GM21390 (cell line): ENCODE results near the gene RANBP17.
"Not testable (repeated sequence)": the region's sequence is repeated elsewhere in the genome, so short reads cannot be mapped to it uniquely, and the experiment has no call there.

Experiments used
- ATAC-seq: cut with Tn5 transposase; IDR thresholded peaks from one replicate; pipeline ENCODE4 v1.9.1; 2021; ENCODE audit not compliant: unreplicated experiment

Gene RANBP17

GRCh38 chr5:171285465-171285864 lies 423.6 kb downstream of the RANBP17 start:
- ATAC-seq, result no peak

- ATAC-seq, result no peak
Observed at GRCh38 chr5:171288066-171288465, 426.2 kb downstream of the RANBP17 start.

- ATAC-seq, result no peak
Observed at GRCh38 chr5:171291371-171291770, 429.6 kb downstream of the RANBP17 start.

- ATAC-seq, result no peak
Observed at GRCh38 chr5:171295299-171295698, 433.5 kb downstream of the RANBP17 start.

- no peak for ATAC-seq
Observed at GRCh38 chr5:171295801-171296200, 434.0 kb downstream of the RANBP17 start.

GRCh38 chr5:171297941-171298340 lies 436.1 kb downstream of the RANBP17 start:
- ATAC-seq, result not testable (repeated sequence)

- ATAC-seq, result no peak
Observed at GRCh38 chr5:171299228-171299627, 437.4 kb downstream of the RANBP17 start.

- no peak for ATAC-seq
Observed at GRCh38 chr5:171299851-171300250, 438.0 kb downstream of the RANBP17 start.

- no peak for ATAC-seq
Observed at GRCh38 chr5:171300358-171300757, 438.5 kb downstream of the RANBP17 start.

GRCh38 chr5:171306166-171306565 lies 444.3 kb downstream of the RANBP17 start:
- no peak for ATAC-seq

- ATAC-seq, result no peak
Observed at GRCh38 chr5:171306781-171307591, 445.2 kb downstream of the RANBP17 start.

- ATAC-seq, result no peak
Observed at GRCh38 chr5:171307789-171308452, 446.1 kb downstream of the RANBP17 start.

GRCh38 chr5:171308453-171309275 lies 446.8 kb downstream of the RANBP17 start, which contains the start of gene TLX3:
Gene TLX3 (plus strand): TSS chr5:171309248. CDS start chr5:171309366, 118 bp downstream.
- ATAC-seq, result no peak

GRCh38 chr5:171309276-171310211 lies 447.7 kb downstream of the RANBP17 start:
- no peak for ATAC-seq

- ATAC-seq, result no peak
Observed at GRCh38 chr5:171310212-171310818, 448.5 kb downstream of the RANBP17 start.

GRCh38 chr5:171310819-171311321 lies 449.1 kb downstream of the RANBP17 start:
- no peak for ATAC-seq

GRCh38 chr5:171311322-171312077 lies 449.7 kb downstream of the RANBP17 start:
- ATAC-seq, result no peak

GRCh38 chr5:171312129-171312974 lies 450.5 kb downstream of the RANBP17 start:
- no peak for ATAC-seq
